ENCODE data around the gene MYL10.

Gene MYL10

GRCh38 chr7:101586906-101587677, 42.0 kb downstream of the MYL10 start:
- H2AFZ ChIP-seq = no peak overlapping the region
- no peak for TF ChIP-seq CTCF (IDR thresholded peaks at IDR 0.05)
- H3K27me3 ChIP-seq (ENCODE audit: control insufficient read depth, insufficient read depth, low read length) = no peaks in the 10 kb centered on the region
- H3K9me3 ChIP-seq (ENCODE audit: control insufficient read depth, low read length) = no peaks in the 10 kb centered on the region
- H3K4me2 ChIP-seq (ENCODE audit: low read length) = no peak overlapping the region
- H3K4me1 ChIP-seq = no peaks in the 10 kb centered on the region
- H3K9ac ChIP-seq = no peak overlapping the region
- no peaks in the 10 kb centered on the region for H3K79me2 ChIP-seq
- no peaks in the 10 kb centered on the region for H3K36me3 ChIP-seq (ENCODE audit: control insufficient read depth, insufficient read depth, low read length)
- H3K27ac ChIP-seq = no peak overlapping the region
- no peak overlapping the region for H3K4me3 ChIP-seq (ENCODE audit: low read depth, low read length)

- Histone ChIP-seq H3K4me2 (ENCODE audit: low read length) (no peak overlapping the region), H3K9ac (no peak overlapping the region), H2AFZ (no peak overlapping the region), H3K9me3 (ENCODE audit: control insufficient read depth, low read length) (no peaks in the 10 kb centered on the region), H3K79me2 (no peaks in the 10 kb centered on the region), H3K27me3 (ENCODE audit: control insufficient read depth, insufficient read depth, low read length) (no peaks in the 10 kb centered on the region), H3K36me3 (ENCODE audit: control insufficient read depth, insufficient read depth, low read length) (no peaks in the 10 kb centered on the region), H3K4me3 (ENCODE audit: low read depth, low read length) (no peak overlapping the region), H3K4me1 (no peaks in the 10 kb centered on the region), H3K27ac (no peak overlapping the region)
- TF ChIP-seq CTCF (IDR thresholded peaks at IDR 0.05) = no peak
Observed at GRCh38 chr7:101586078-101586905, 42.8 kb downstream of the MYL10 start.

GRCh38 chr7:101582971-101583370, 46.1 kb downstream of the MYL10 start:
- TF ChIP-seq CTCF (IDR thresholded peaks at IDR 0.05) = no peak
- no peak overlapping the region for H3K4me3 ChIP-seq (ENCODE audit: low read depth, low read length)
- no peaks in the 10 kb centered on the region for H3K9me3 ChIP-seq (ENCODE audit: control insufficient read depth, low read length)

GRCh38 chr7:101581891-101582290, 47.2 kb downstream of the MYL10 start:
- H3K4me3 ChIP-seq (ENCODE audit: low read depth, low read length) = no peak overlapping the region
- H3K27ac ChIP-seq = no peak overlapping the region
- H3K36me3 ChIP-seq (ENCODE audit: control insufficient read depth, insufficient read depth, low read length) = no peaks in the 10 kb centered on the region
- no peaks in the 10 kb centered on the region for H3K79me2 ChIP-seq
- H3K4me2 ChIP-seq (ENCODE audit: low read length) = no peak overlapping the region
- H2AFZ ChIP-seq = no peak overlapping the region
- no peaks in the 10 kb centered on the region for H3K9me3 ChIP-seq (ENCODE audit: control insufficient read depth, low read length)
- no peak overlapping the region for H3K9ac ChIP-seq
- no peaks in the 10 kb centered on the region for H3K4me1 ChIP-seq
- H3K27me3 ChIP-seq (ENCODE audit: control insufficient read depth, insufficient read depth, low read length) = no peaks in the 10 kb centered on the region
- no peak for TF ChIP-seq CTCF (IDR thresholded peaks at IDR 0.05)

More at GRCh38 chr7:101582971-101583370, 46.1 kb downstream of the MYL10 start:
- Histone ChIP-seq H3K27ac (no peak overlapping the region), H3K4me1 (no peaks in the 10 kb centered on the region), H3K36me3 (ENCODE audit: control insufficient read depth, insufficient read depth, low read length) (no peaks in the 10 kb centered on the region), H3K9ac (no peak overlapping the region), H3K4me2 (ENCODE audit: low read length) (no peak overlapping the region), H2AFZ (no peak overlapping the region), H3K27me3 (ENCODE audit: control insufficient read depth, insufficient read depth, low read length) (no peaks in the 10 kb centered on the region), H3K79me2 (no peaks in the 10 kb centered on the region)

All from parathyroid adenoma (tissue), 2 donors.